ENCODE results near the gene RGPD6.
"Not testable (repeated sequence)": the region's sequence is repeated elsewhere in the genome, so short reads cannot be mapped to it uniquely, and the experiment has no call there.

The RGPD6 gene

DNA sequence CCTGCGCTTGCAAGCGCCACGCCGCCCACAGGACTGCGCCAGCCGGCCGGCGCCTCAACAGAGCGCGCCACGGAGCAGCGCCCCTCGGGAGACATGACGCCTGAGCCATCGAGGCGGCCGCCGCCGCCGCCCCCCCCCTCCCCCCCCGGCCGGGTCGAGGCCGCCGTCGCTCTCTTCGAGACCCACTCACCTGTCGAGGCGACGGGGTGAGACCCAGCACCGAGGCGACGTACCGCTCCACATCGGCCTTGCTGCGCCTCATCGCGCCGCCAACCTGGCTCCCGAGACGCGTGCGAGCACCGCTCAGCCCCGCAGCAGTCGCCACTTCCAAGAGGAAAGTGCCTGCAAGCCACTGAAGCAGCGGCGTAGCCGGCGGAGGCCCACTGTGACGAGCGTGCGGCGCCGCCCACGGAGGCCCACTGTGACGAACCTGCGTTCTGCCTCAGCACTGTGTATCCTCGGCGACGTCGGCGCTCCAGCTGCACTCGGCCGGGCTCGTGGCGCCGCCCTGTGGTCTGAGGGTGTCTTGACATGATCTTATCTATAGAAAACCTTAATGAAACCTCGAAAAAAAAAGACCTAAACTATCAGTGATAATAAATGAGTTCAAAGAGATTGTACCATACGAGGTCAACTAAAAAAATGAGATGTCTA is at the start of gene RGPD6:
RGPD6 (minus strand) TSS at position 460 of the 654 bp plus-strand sequence; CDS start at position 262, 198 bp downstream.
- not testable (repeated sequence) for DNase-seq (ENCODE audit: low spot score)

DNA sequence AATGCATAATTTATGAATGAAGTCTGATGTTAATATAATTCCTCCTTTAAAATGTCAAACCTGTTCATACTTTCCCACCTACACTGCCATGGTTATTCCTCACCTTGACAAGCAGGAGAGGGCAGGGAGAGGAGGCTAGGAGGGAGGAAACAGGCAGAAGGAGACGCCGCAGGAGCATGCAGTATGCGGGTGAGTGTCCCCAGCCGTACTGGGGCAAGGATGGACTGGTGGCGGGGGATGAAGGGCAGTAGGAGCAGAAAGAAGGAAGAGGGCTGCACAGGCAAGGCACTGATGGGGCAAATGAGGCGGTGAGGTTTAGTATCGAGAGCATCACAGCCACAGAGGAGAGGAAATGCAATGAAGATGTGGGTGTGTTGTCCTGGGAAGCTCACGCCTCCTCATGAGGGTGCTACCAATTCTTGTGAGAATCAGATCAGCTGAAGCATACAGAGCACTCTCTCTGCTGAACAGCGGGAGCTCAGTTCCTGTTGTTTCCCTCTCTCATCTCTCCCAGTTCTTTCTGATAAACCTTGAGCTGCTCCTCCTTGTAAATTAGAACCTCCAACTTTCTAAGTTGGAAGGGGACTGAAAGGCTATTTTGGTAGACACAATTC is 42.4 kb upstream of the RGPD6 start:
- DNase-seq (ENCODE audit: low spot score), result not testable (repeated sequence)

DNA sequence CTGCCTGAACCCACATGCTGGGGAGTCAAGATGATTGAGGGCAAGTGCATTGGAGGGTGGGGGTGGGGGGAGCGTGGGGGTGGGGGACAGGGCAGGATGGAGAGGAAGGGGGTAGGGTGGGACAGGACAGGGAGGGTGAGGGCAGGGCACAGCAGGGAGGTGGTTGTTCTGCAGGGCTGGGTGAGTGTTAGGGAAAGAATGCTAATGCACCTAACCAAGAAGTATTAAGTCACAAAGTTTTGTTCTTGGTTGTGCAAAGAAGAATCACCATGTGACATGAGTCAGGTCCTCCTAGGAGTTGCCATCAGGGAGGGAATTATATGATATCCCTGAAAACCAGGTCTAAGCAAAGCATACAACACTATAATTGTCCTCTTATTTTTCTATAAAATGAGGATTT is 36.9 kb upstream of the RGPD6 start:
- DNase-seq (ENCODE audit: low spot score), result not testable (repeated sequence)

DNA sequence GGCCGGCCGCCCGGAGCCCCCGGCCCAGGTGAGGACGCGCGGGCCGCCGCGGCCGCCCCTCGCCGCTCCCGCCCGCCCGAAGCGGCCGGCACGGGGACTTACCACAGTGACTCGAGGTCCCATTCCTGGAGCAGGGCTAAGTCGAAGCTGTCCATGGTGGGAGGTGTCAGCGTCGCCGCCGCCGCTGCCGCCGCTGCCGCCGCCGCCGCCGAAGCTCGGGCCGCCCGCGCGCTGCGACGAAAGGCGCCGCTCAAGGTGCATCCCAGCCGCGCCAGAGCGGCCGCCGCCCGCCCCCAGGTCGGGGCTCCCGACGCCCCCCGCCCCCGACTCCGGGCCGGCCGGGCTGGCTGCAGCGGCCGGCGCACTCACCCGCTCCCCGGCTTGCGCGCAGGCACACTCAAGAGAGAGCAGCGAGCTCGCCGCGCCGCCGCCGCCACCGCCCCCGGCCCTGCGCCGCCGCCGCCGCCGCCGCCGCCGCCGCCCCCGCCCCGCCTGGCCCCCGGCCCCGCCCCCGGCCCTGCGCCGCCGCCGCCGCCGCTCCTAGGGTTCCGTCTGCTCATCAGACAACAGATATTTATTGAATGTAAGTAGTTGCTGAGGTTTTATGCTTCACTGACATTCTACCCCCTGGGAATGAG is 33.7 kb upstream of the RGPD6 start:
- not testable (repeated sequence) for DNase-seq (ENCODE audit: low spot score)

DNA sequence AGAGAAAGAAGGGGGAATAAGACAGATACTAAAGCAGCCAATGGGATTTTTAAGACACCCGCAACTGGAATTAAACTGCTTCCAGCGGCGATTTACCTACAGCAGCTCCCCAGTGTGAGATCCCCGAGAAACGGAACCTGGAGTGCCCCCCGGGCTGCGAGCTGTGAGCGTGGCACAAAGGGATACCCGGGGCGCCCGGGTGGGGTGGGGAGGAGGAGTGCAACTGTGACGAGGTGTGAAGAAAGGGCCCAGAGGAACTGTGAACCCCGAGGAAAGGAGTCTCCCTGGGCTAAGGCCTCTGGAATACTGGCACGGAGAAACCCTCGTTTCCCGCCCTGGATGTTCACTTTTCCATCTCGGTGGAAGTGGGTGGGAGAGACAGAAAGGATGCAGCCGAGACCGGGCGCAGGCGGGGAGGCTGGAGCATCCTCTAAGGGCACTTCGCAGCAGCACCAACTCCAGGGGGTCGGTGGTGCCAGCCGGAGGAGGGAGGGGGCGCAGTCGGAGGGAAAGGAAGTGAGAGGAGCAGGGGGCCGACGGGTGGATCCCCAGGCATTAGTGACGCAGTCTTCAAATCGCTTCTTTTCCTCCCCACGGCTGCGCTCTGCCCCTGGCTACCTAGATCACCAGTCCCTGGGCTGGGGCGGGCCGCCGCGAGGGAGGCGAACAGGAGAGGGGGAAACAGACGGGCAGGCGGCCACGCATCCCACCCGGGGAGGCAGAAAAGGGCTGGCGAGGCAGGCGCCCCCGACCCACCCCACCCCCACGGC is 33.0 kb upstream of the RGPD6 start:
- not testable (repeated sequence) for DNase-seq (ENCODE audit: low spot score)

DNA sequence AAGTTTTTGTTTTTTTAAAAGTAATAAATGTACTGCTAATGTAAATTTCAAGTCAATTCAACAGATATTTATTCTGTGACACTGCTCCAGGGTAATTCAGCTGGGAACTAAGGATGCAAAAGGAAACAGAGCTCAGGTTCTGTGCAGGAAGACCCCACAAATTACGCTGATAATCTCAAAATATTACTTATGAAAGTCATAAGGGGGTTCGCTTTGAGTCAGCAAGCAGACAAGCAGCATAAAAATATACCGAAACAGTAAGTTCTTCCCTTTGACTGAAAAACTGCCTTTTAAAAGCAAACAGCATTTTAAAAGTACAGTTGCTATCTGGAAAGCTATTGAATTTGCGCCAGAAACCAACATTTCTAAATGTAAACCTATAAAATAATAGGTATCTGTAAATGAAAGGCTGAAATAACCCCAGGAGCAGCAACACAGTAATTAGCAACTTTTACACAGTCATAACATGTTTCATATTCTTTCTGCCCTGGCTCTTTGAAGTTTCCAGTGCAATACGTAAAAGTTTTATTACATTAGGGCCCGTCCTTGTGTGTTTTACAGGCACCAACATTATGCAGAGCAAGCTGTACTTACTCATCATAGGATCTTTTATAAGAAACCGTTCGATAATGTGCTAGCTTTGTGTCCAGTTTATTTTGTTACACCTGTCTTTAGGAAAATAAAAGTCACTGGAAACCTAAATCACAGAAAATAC is 31.9 kb upstream of the RGPD6 start:
- not testable (repeated sequence) for DNase-seq (ENCODE audit: low spot score)

DNA sequence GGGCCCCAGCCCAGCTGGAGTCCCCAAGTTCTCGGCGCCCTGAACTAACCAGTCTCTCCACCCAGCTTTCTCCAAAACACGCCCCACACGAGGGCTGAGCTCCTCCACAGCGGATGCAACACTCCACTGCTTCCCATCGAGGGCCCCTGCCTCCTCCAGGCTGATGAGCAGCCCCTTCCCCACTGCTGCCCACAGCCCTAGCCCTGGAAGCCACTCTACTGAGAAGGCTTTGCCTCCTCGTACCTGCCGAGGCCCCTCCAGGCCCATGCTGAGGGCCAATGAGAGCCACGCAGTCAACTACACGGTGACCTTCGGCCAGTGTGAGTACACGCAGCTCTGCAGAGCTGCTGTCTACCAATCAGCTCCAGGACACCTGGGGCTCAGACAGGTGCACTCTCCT is 28.0 kb upstream of the RGPD6 start:
- not testable (repeated sequence) for DNase-seq (ENCODE audit: low spot score)

DNA sequence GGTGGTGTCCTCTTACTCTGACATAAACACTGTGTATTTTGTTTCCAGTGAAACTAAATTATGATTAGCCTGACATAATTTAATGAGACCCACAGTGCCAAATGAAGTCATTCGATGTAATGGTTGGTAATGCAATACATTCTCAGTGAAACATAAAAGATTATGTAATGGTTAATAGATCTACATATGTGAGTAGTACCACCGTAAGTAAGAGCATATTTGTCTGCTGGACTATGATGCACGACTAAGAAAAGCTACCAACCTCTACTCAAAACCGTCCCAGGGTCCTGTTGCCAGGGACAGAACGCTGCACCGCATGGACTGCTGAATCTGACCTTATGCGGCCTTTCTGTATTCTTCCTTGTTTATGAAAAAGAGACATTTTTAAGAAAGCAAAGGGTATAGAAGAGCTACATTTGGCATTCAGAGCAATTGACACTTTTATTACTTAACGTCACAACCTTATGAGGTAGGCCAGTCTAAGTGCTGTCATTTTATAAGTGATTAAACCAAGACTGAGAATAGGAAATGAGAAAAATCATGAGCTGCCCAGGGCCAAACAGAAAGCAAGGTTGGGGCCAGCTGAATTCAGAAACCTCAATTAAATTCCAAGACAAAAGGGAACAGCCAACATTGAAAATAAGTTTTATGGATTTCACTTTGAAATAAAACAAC is 27.0 kb upstream of the RGPD6 start:
- DNase-seq (ENCODE audit: low spot score), result not testable (repeated sequence)

DNA sequence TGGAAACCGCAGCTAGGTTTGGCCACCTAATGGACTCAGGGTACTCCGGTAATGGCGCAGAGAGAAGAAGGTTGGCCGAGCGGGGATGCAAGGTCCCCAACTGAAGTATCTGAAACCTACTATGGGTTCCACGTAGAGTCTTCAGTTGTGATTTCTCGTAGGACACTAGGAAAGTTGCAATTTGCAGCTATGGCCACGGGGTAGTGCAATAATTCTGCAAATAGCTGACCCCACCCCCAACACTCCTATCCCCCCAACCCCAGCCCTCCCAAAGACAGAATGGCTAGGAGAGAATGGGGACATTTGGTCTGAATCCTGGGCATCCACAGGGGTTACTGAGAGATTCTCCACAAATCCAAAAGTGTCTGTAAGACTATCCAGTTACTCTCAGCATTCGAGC is 25.1 kb upstream of the RGPD6 start:
- not testable (repeated sequence) for DNase-seq (ENCODE audit: low spot score)

DNA sequence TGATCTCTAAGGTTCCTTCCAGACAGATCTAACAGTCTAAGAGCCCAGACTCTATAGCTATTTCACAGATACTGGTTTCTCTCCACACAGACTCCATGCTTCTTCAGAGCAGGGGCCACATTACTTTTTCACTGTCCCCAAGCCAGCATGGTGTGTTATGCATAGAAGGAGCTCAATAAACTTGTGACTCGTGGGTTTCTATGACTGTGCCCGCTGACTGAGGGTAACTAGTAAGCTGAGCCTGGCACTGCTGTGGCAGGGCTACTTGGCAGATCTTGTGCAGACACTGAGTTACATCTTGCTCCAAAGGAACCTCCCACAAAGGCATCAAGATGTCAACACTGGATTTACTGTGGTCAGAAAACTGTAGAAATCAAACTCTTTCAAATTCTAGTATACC is 15.0 kb upstream of the RGPD6 start:
- DNase-seq (ENCODE audit: low spot score), result not testable (repeated sequence)

DNA sequence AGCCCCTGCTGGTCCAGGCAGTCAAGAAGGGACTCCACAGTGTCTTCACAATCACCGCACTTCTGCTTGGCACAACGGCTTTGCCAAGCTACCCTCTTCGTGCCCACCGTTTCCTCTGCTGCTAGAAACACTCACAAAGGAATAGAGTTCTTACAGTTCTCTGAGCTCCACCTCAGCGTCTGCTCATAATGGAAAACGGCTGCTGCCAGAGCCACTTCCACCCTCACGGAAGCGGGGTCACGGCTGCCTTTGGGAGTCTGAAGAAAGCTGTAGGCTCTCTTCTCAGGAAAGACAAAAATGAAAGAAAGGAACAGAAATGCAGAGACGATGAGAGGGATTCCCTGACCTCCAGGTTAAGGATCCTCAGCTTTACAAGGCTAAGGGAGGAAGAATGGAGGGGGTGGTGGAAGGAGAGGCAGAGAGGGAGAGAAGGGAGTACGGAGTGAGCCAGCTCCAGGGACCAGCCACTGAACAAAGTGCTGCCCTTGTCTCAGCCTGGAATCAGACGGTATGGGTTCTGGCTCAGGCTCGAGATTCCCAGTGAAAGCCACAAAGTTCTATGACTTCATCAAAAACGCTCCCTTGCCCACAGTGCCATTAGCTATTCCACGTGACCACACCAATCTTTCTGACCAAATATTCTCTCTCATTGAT is 12.8 kb upstream of the RGPD6 start:
- not testable (repeated sequence) for DNase-seq (ENCODE audit: low spot score)

DNA sequence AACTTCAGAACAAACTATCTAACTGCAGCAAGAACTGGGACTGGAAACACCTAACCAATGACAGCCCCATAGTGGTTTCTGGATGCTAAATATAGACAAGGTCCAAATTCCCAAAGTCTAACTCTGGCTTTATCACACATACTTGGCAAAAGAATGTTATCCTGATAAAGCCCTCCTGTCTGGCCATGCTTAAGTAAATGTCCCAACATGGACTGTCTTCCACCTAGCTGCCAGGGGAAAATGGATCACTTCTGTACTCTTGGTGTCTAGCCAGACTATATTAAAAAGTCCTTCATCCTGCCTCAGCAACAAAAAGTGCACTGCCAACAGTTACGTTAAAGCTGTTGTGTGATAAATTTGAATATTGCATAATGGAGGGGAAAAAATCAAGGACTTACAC is 11.5 kb upstream of the RGPD6 start:
- DNase-seq (ENCODE audit: low spot score), result not testable (repeated sequence)

DNA sequence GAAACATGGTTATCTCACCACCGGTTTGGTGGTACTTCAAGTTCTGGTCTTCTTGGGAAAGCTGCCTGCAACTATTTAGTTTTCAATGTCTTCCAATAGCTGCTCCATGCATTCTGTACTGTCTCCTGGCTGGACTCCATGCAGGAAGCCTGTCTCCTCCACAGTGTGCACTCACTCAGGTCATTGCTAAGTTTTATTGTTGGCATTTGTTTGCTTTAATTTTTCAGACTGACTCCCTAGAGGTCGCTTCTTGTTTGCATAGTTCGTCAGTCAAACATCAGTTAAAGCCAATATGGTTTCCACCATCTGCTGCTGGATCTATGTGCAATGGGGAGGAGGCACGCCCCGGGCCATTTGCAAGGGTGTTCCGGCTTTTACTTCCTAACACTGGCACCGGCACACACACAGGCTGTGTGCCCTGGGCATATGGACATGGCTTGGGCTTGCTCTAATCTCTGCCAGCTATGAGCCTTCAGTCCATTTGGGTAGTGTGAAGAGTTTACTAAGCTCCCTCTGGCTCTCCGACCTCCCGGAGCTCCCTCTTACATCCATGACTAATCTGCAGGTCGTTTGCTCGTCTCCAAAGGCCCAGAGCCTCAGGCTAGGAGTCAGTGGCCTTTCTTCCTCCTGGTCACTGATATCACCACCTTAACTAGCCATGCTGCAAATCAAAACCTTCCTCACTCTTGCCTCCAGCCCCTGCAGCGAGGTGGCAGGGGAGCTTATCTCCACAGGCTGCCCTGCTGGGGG is 2.4 kb upstream of the RGPD6 start:
- not testable (repeated sequence) for DNase-seq (ENCODE audit: low spot score)

DNA sequence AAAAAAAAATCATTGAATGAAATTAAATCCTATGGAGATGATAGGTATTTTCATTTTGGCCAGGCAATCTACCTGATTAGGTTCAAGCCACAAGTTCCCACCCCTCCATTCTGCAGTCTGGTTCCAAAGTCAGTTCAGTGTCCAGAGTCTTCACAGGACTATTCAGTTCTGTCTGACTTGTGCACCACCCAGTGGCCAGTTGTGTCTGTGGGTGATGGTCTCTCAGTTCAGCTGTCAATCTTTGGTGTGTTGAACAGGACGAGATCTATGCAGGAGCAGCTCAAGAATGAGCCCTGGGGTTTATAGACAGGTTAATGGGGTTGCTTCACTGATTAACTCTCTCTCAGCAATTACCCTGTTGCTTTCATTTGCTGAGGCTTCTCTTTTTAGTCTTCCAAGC is 1.4 kb upstream of the RGPD6 start:
- not testable (repeated sequence) for DNase-seq (ENCODE audit: low spot score)

DNA sequence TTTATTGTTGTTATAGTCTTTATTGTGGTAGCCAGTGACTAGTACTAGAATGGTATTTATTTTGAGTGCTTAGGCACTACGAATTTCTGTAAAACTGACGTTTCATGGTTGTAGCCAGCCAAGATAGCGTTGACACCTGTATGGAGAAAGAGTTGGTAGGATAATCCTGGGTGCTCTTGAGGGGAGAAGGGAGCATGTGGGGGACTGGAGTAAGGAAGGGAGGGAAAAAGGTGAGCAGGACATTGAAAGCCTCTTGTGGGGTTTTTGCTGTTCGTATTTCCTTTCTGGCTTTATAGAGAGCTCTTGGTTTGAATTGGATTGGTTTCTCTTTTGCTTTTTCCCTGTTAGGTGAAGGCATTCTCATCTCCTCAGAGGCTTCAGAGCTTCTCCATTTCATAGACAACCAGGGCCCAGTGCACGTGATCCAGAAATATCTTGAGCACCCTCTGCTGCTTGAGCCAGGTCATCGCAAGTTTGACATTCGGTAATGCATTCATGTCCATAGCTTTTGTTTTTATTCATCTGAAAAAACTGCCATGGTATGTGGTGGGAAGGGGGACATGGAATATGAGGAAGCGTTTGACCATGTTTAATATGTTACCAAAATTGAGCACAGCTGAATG is 77.2 kb downstream of the RGPD6 start:
- not testable (repeated sequence) for DNase-seq (ENCODE audit: low spot score)

DNA sequence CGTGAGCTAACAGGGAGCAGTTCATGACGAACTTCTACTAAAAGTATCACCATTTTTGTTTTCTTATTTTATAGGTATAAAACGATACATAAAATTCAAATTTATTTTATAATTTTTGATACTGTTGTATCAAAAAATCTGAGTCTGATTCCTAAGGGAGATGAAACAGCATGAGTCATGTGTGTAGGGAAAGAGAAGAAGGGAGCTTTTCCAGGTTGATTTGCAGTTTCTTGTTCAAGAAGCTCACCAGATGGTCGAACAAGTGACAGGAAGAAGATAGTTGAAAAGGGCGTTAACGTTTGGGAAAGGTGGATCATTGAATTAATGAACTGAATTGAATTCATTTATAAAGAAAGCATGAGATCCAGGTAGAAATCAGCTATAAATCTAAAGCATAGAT is 81.0 kb downstream of the RGPD6 start:
- not testable (repeated sequence) for DNase-seq (ENCODE audit: low spot score)

DNA sequence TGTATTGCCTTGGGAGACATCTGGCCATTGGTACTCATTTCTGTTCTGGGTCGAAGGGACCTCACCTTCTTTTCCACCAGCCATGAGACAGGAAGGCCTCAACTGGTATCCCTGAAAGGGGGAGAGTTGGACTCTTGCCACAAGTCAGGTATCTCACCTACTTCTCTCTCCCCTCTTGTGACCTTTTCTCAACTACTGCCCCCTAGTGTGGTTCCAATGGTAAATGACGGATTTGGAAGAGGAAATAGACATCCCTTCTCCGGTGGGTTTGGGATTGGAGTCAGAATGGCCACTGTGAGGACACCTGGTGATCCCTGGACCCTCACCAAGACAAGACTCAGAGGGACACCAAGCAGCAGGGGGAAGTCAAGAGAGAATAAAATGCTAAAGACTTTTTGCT is 82.5 kb downstream of the RGPD6 start:
- not testable (repeated sequence) for DNase-seq (ENCODE audit: low spot score)

DNA sequence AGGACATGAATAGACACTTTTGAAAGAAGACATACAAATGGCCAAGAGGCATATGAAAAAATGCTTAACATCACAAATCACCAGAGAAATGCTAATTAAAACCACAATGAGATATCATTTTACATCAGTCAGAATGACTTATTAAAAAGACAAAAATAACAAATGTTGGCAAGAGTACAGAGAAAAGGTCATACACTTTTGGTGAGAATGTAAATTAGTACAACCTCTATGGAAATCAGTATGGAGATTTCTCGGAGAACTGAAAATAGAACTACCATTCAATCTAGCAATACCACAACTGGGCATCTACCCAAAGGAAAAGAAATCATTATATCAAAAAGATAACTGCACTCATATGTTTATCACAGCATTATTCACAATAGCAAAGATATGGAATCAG is 88.0 kb downstream of the RGPD6 start:
- not testable (repeated sequence) for DNase-seq (ENCODE audit: low spot score)

DNA sequence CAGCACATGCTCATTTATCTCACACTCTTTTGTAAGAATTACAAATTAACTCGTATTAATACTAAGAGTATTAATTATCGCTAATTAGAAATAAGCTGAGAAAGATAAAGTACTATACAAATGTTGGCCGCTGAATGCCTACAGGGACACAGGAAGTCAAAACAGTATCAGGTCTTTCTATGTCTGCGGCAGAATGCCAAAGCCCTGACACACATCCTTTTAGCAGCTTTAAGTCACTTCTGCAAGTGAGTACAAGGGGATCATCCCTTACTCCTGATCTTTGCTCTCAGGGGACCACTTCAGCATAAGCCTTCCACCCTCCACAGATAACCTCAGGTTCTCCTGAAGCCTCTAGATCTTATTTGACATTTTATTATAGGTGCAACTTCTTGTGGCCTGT is 94.3 kb downstream of the RGPD6 start:
- not testable (repeated sequence) for DNase-seq (ENCODE audit: low spot score)
